IMR-90 (cell line): Measurements from ENCODE around the gene PLA2G4B. TPM values are rescaled to one million over a fixed set of nuclear protein-coding genes. Genes with fewer than 3 reads are reported as not detected.

ENCODE experiments used
- ATAC-seq: fragments of 200-7000 bp; cut with Tn5 transposase; 2 replicates; pipeline ENCODE4 v1.9.1; 2020; ENCODE audit warnings: low read depth, mild to moderate bottlenecking, moderate library complexity
- BruUV-seq: library from RNA; stranded (reverse); fragments of 400-500 nt; replicated peaks from 2 replicates; lab custom pipeline; 2021; lab: Mats Ljungman, UMichigan
- CTCF ChIA-PET: fragments of 300-600 bp; formaldehyde crosslinking; extraction: SDS; loops from one replicate; lab custom pipeline; 2021; ENCODE audit warnings: antibody characterized with exemption; lab: Yijun Ruan, JAX
- POLR2A ChIA-PET: fragments of 300-600 bp; sonication (Branson Sonifier 250); formaldehyde crosslinking; loops from one replicate; lab custom pipeline; 2022; ENCODE audit warnings: antibody characterized with exemption; ENCODE audit not compliant: unreplicated experiment; lab: Charles Lee
- DNase-seq: peaks from one replicate; pipeline ENCODE4 v3.0.0; 2013
- H2AFZ ChIP-seq: replicated peaks from 2 replicates; pipeline ENCODE3; 2013; ENCODE audit warnings: low read length, mild to moderate bottlenecking; ENCODE audit not compliant: poor library complexity
- H2AK5ac ChIP-seq: 2 replicates; pipeline ENCODE4 v1.6.1; 2013; ENCODE audit warnings: low read depth, low read length, inconsistent platforms
- H2AK9ac ChIP-seq: replicated peaks from 2 replicates; pipeline ENCODE3; 2013; ENCODE audit warnings: mild to moderate bottlenecking, low read depth, low read length, moderate library complexity; ENCODE audit not compliant: poor library complexity
- H2BK120ac ChIP-seq: 2 replicates; pipeline ENCODE4 v1.6.1; 2013; ENCODE audit warnings: low read depth, low read length, inconsistent platforms
- H2BK15ac ChIP-seq: 3 replicates; pipeline ENCODE4 v1.6.1; 2013; ENCODE audit warnings: low read depth, low read length, inconsistent platforms
- H2BK20ac ChIP-seq: 2 replicates; pipeline ENCODE4 v1.6.1; 2013; ENCODE audit warnings: low read depth, mild to moderate bottlenecking, inconsistent platforms, low read length, moderate library complexity
- H2BK5ac ChIP-seq: 2 replicates; pipeline ENCODE4 v1.6.1; 2013; ENCODE audit warnings: mild to moderate bottlenecking, low read depth, low read length, inconsistent platforms; ENCODE audit not compliant: poor library complexity, severe bottlenecking
- H3K14ac ChIP-seq: replicated peaks from 2 replicates; pipeline ENCODE4 v1.6.1; 2013; ENCODE audit warnings: low read depth, low read length, inconsistent platforms
- H3K18ac ChIP-seq: 2 replicates; pipeline ENCODE4 v1.6.1; 2013; ENCODE audit warnings: low read depth, low read length, control low read depth
- H3K23ac ChIP-seq: 2 replicates; pipeline ENCODE4 v1.6.1; 2013; ENCODE audit warnings: low read depth, low read length, inconsistent platforms
- H3K27ac ChIP-seq: 2 replicates; pipeline ENCODE4 v1.5.1; 2013; ENCODE audit warnings: mild to moderate bottlenecking, control low read depth, low read length; ENCODE audit not compliant: insufficient read depth
- H3K27me3 ChIP-seq: 2 replicates; pipeline ENCODE4 v1.6.1; 2013; ENCODE audit warnings: low read length; ENCODE audit not compliant: control insufficient read depth, insufficient read depth
- H3K36me3 ChIP-seq: 2 replicates; pipeline ENCODE4 v1.6.1; 2013; ENCODE audit warnings: low read length, mixed read lengths; ENCODE audit not compliant: control insufficient read depth, insufficient read depth
- H3K4ac ChIP-seq: 2 replicates; pipeline ENCODE4 v1.6.1; 2013; ENCODE audit warnings: low read depth, low read length, inconsistent platforms
- H3K4me1 ChIP-seq: 2 replicates; pipeline ENCODE4 v1.6.1; 2013; ENCODE audit warnings: low read length, mixed read lengths; ENCODE audit not compliant: control insufficient read depth, insufficient read depth
- H3K4me2 ChIP-seq: 2 replicates; pipeline ENCODE4 v1.6.1; 2013; ENCODE audit warnings: low read depth, mild to moderate bottlenecking, control low read depth, low read length, moderate library complexity
- H3K4me3 ChIP-seq: 2 replicates; pipeline ENCODE4 v1.5.1; 2013; ENCODE audit warnings: low read depth, mild to moderate bottlenecking, control low read depth, low read length, moderate library complexity; ENCODE audit not compliant: insufficient read depth
- H3K56ac ChIP-seq: 2 replicates; pipeline ENCODE4 v1.6.1; 2013; ENCODE audit warnings: low read length, inconsistent platforms; ENCODE audit not compliant: insufficient read depth; ENCODE audit errors: extremely low read depth
- H3K79me1 ChIP-seq, 2 experiments: 2 replicates each; pipeline ENCODE4 v1.6.1; 2013; ENCODE audit warnings: low read length in 2 of 2, inconsistent platforms in 1 of 2, low read depth in 1 of 2
- H3K9ac ChIP-seq: 2 replicates; pipeline ENCODE4 v1.6.1; 2013; ENCODE audit warnings: low read depth, low read length, control low read depth
- H3K9me1 ChIP-seq: 2 replicates; pipeline ENCODE4 v1.6.1; 2013; ENCODE audit warnings: low read length, inconsistent platforms; ENCODE audit not compliant: insufficient read depth
- H3K9me3 ChIP-seq: 2 replicates; pipeline ENCODE4 v1.6.1; 2013; ENCODE audit warnings: low read length; ENCODE audit not compliant: control insufficient read depth, insufficient read depth
- H4K20me1 ChIP-seq: 2 replicates; pipeline ENCODE4 v1.6.1; 2013; ENCODE audit warnings: low read length, inconsistent platforms; ENCODE audit not compliant: insufficient read depth
- H4K5ac ChIP-seq: 2 replicates; pipeline ENCODE4 v1.6.1; 2013; ENCODE audit warnings: mild to moderate bottlenecking, low read depth, low read length, control low read depth
- H4K8ac ChIP-seq, 2 experiments: 2 replicates each; pipeline ENCODE4 v1.6.1; 2013; ENCODE audit warnings: low read depth in 2 of 2, low read length in 2 of 2, control low read depth in 1 of 2, inconsistent platforms in 1 of 2
- H4K91ac ChIP-seq: 2 replicates; pipeline ENCODE4 v1.6.1; 2013; ENCODE audit warnings: low read depth, low read length, inconsistent platforms; ENCODE audit not compliant: insufficient read depth
- BHLHE40 ChIP-seq: fragments of 150-350 bp; IDR thresholded peaks from 2 replicates; pipeline ENCODE4 v1.6.1; 2016; ENCODE audit warnings: mild to moderate bottlenecking, low read depth, low read length
- CEBPB ChIP-seq: IDR thresholded peaks from 2 replicates; pipeline ENCODE4 v1.6.1; 2012; ENCODE audit warnings: low read depth, low read length, improper control_type of control experiment
- CHD1 ChIP-seq: IDR thresholded peaks from 2 replicates; pipeline ENCODE4 v1.6.1; 2012; ENCODE audit warnings: low read depth, low read length, improper control_type of control experiment
- CTCF ChIP-seq: conservative IDR thresholded peaks from 2 replicates; pipeline ENCODE4 v1.5.1; 2012; ENCODE audit warnings: mild to moderate bottlenecking, low read depth, low read length, improper control_type of control experiment
- ELK1 ChIP-seq: fragments of 150-350 bp; IDR thresholded peaks from 2 replicates; pipeline ENCODE4 v1.6.1; 2016; ENCODE audit warnings: low read depth, mild to moderate bottlenecking, low read length, moderate library complexity, borderline replicate concordance
- FOS ChIP-seq: fragments of 150-350 bp; IDR thresholded peaks from 2 replicates; pipeline ENCODE4 v1.6.1; 2016; ENCODE audit warnings: low read depth, low read length
- MAFK ChIP-seq: IDR thresholded peaks from 2 replicates; pipeline ENCODE4 v1.6.1; 2012; ENCODE audit warnings: low read depth, low read length, improper control_type of control experiment
- MAZ ChIP-seq: IDR thresholded peaks from 2 replicates; pipeline ENCODE4 v1.6.1; 2012; ENCODE audit warnings: low read depth, mild to moderate bottlenecking, low read length, improper control_type of control experiment, moderate library complexity, borderline replicate concordance
- MXI1 ChIP-seq: IDR thresholded peaks from 2 replicates; pipeline ENCODE4 v1.6.1; 2012; ENCODE audit warnings: low read depth, mild to moderate bottlenecking, low read length, moderate library complexity, borderline replicate concordance
- NFE2L2 ChIP-seq: fragments of 150-350 bp; IDR thresholded peaks from 2 replicates; pipeline ENCODE4 v1.6.1; 2016; ENCODE audit warnings: low read depth, mild to moderate bottlenecking, low read length
- POLR2A ChIP-seq: IDR thresholded peaks from 2 replicates; pipeline ENCODE4 v1.6.1; 2012; ENCODE audit warnings: mild to moderate bottlenecking, low read depth, low read length
- RAD21 ChIP-seq: IDR thresholded peaks from 2 replicates; pipeline ENCODE4 v1.6.1; 2012; ENCODE audit warnings: low read length, improper control_type of control experiment
- RCOR1 ChIP-seq: IDR thresholded peaks from 2 replicates; pipeline ENCODE4 v1.6.1; 2012; ENCODE audit warnings: mild to moderate bottlenecking, low read length, improper control_type of control experiment; ENCODE audit not compliant: insufficient replicate concordance
- RFX5 ChIP-seq: IDR thresholded peaks from 2 replicates; pipeline ENCODE4 v1.8.0; 2012; ENCODE audit warnings: low read depth, mild to moderate bottlenecking, low read length, moderate library complexity
- SMC3 ChIP-seq: fragments of 150-350 bp; IDR thresholded peaks from 2 replicates; pipeline ENCODE4 v1.6.1; 2016; ENCODE audit warnings: low read depth, mild to moderate bottlenecking, antibody characterized with exemption, low read length, moderate library complexity
- USF2 ChIP-seq: fragments of 150-350 bp; IDR thresholded peaks from 2 replicates; pipeline ENCODE4 v1.6.1; 2017; ENCODE audit warnings: mild to moderate bottlenecking, antibody characterized with exemption, low read length, low read depth
- WGBS, 2 experiments: methylation state at CpG; one replicate each; pipeline versions ENCODE4 v1.1.5 to v1.1.7; 2013; ENCODE audit warnings: missing lambda C conversion rate in 2 of 2; ENCODE audit not compliant: insufficient read length in 1 of 2; ENCODE audit errors: extremely low coverage in 2 of 2; 5-methylcytosine and 5-hydroxymethylcytosine counted together
- dilution Hi-C: fragments of 300-500 bp; cut with HindIII; formaldehyde crosslinking; loops from one replicate; pipeline ENCODE4 v1.14.3; 2018; ENCODE audit warnings: low sequenced_read_pairs; ENCODE audit not compliant: unreplicated experiment
- in situ Hi-C: fragments of 300-500 bp; cut with MboI; formaldehyde crosslinking; loops from 3 replicates; pipeline ENCODE4 v1.14.3; 2019; ENCODE audit warnings: low sequenced_read_pairs, inconsistent platforms, mixed read lengths
- intact Hi-C: fragments of 100-400 bp; cut with micrococcal nuclease; formaldehyde crosslinking; loops from 2 replicates; pipeline ENCODE4 v1.10.0; 2022
- polyA plus RNA-seq, 3 experiments: library from polyadenylated mRNA; depleted of rRNA; stranded (reverse); fragments of >200 nt; gene quantifications; 2 replicates each; pipeline ENCODE4 v1.2.3, GENCODE V29; 2012; ENCODE audit warnings: low replicate concordance in 1 of 3
- total RNA-seq: library from RNA; depleted of rRNA; stranded (reverse); fragments of >200 nt; gene quantifications from 2 replicates; pipeline ENCODE4 v1.2.3, GENCODE V29; 2012

Gene PLA2G4B
- total and polyA plus RNA-seq, 2 of the 4 experiments (the other 2 are of a cell fraction), result 0.18 to 3.1 TPM

GRCh38 chr15:41789236-41789635 lies 49.4 kb upstream of the PLA2G4B start:
- H2BK20ac ChIP-seq, result 0 out of 2 replicates have a peak overlapping the region, but pooled peaks have one; percentile 5
- ATAC-seq, result no peak
- no peak overlapping the region for H3K56ac ChIP-seq
- H3K4me1 ChIP-seq, result peaks cover 14% of the 10 kb centered on the region
- dilution Hi-C loops, result no loop called here
- no peak overlapping the region; the same call in 1 of the 2 replicates for H3K9ac ChIP-seq
- no peak for DNase-seq
- H3K9me1 ChIP-seq, result peaks cover 29% of the 10 kb centered on the region
- H2BK5ac ChIP-seq, result no peak overlapping the region
- in situ Hi-C loops, result no loop called here
- no peak overlapping the region for H2AFZ ChIP-seq
- no CpG with 5 or more reads among the region's 4 CpGs for WGBS, 2 experiments
- H2BK15ac ChIP-seq, result no peak overlapping the region; the same call in 2 of the 3 replicates
- H3K27ac ChIP-seq, result no peak overlapping the region
- ChIA-PET POLR2A (interaction anchor here (0.6 kb wide), 1 partner anchor 20 kb away, joined by 4 read pairs; no protein-coding TSS in a partner anchor), CTCF (interaction anchor here (0.6 to 1.6 kb wide), 2 partner anchors 13 to 15 kb away, joined by 4 read pairs; partner anchors contain the start of gene MAPKBP1)
- no peak overlapping the region for H3K14ac ChIP-seq
- H3K27me3 ChIP-seq, result no peaks in the 10 kb centered on the region
- intact Hi-C loops, result no loop called here
- H4K91ac ChIP-seq, result 0 out of 2 replicates have a peak overlapping the region, but pooled peaks have one; percentile 10
- H3K23ac ChIP-seq, result peak overlapping the region; percentile 20; the same call in 1 of the 2 replicates
- no peak for TF ChIP-seq USF2
- no peak for TF ChIP-seq CEBPB
- TF ChIP-seq MXI1, result no peak
- TF ChIP-seq POLR2A, result no peak
- no peak for TF ChIP-seq SMC3
- TF ChIP-seq CHD1, result no peak
- TF ChIP-seq RCOR1, result no peak
- TF ChIP-seq CTCF, result no peak
- no peak for TF ChIP-seq FOS
- TF ChIP-seq RAD21, result no peak
- TF ChIP-seq BHLHE40, result no peak
- no peak for TF ChIP-seq NFE2L2
- no peak for TF ChIP-seq MAFK
- no peak for TF ChIP-seq ELK1
- no peak for TF ChIP-seq RFX5
- no peak for TF ChIP-seq MAZ
- H3K36me3 ChIP-seq, result no peaks in the 10 kb centered on the region
- H3K4me3 ChIP-seq, result no peak overlapping the region
- no peak overlapping the region for H4K5ac ChIP-seq
- 0 out of 2 replicates have a peak, but pooled peaks cover 3% of the 10 kb centered on the region for H4K20me1 ChIP-seq
- BruUV-seq, result no TSS peak
- H4K8ac ChIP-seq, result 0 out of 4 replicates have a peak overlapping the region, but pooled peaks of 1 of the 2 experiments have one; percentile 30
- H3K4me2 ChIP-seq, result no peak overlapping the region
- H3K4ac ChIP-seq, result peak overlapping the region; percentile 54
- H3K9me3 ChIP-seq, result no peaks in the 10 kb centered on the region
- H3K18ac ChIP-seq, result no peak overlapping the region
- H2AK9ac ChIP-seq, result no peak overlapping the region
- H2BK120ac ChIP-seq, result no peak overlapping the region
- H2AK5ac ChIP-seq, result peak overlapping the region; percentile 55
- H3K79me1 ChIP-seq, result peaks cover 40 to 74% of the 10 kb centered on the region in 2 experiments
